NCI-H1417 treated with DMSO at 0.1 percent for 48 hours (cell line): Measurements from ENCODE around the gene ANKIB1.
"Not testable (repeated sequence)": the region's sequence is repeated elsewhere in the genome, so short reads cannot be mapped to it uniquely, and the experiment has no call there.

Source experiments
- DNase-seq: peaks from one replicate; lab custom pipeline; 2025; lab: John Stamatoyannopoulos, UW

ANKIB1 gene

DNA sequence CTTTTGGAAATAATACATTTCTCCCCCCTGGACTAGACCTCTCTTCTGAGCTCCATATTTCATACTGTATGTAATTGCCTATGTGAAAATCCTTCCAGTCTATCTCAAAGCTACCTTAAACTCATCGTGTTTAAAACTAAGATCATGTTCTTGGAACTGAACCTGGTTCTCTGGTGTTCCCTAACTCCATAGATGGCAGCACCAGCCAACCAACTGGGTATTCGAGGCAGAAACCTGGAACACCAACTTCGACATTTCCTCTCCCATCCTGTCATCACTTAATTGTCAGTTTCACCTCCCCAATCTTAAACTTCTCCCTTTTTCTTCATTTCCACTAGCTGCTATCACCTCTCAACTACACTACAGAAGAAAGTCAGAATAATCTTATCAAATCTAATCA is 87.0 kb downstream of the ANKIB1 start:
- DNase-seq: no peak

- DNase-seq: no peak
These were observed 88.1 kb downstream of the ANKIB1 start for GRCh38 chr7:92333866-92334265.

- DNase-seq: no peak
These were observed 89.8 kb downstream of the ANKIB1 start for GRCh38 chr7:92335574-92335973.

GRCh38 chr7:92336662-92337340 is 91.0 kb downstream of the ANKIB1 start:
- DNase-seq: no peak

- DNase-seq: no peak
These were observed 94.2 kb downstream of the ANKIB1 start for GRCh38 chr7:92340016-92340415.

DNA sequence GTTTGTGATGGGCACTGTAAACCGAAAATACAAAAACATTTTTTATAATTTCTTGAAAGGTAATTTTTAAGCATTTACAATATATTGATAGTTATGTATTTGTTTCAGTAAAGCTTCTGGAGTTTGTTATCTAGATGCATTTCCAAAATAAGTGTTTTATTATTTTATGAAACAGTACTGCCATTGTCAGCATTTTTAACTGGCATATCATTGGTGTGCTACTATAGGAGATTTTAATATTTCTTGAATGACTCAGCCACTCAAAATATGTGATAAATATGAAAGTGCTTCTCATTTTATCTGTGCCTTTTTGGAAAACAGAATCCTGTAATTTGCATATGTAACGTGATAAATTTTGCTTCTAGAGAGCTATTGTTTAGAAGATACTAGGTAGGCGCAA is 97.9 kb downstream of the ANKIB1 start:
- DNase-seq: no peak

GRCh38 chr7:92352009-92352408 is 106.2 kb downstream of the ANKIB1 start:
- DNase-seq: no peak

DNA sequence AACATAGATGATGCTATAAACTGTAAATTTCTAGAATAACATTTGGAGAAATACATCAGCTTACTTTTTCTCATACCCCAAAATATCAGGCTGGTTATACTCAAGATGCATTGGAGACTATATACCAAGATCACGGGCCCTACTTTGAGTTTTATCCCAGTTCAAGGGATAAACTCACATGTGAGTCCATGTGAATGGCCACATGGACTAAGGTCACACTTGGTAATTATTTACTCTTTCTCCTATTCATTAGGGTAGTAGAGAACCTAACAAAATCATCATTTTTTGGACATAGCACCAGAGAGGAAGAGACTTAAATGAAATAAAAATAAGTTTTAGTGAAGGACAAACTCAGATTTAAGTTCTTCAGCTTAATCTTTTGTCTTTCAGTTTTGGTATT is 108.4 kb downstream of the ANKIB1 start:
- no peak for DNase-seq

DNA sequence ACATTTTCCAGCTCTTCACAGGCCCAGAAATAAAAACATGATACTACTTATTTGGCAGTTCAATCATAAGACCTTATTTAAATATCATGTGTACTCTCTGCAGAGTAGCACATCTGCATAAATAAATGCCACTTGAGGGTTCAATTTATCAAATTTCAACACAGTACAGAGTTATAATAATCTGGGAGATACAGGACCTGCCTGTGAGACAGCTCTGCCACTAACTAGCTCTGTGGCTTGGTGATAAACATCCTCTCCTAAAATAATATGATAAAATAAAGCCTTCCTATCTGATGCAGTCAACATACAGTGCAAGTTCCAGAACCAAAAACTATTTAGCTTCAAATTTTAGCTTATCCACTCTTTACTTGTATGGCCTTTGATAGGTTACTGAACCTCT is 110.6 kb downstream of the ANKIB1 start:
- no peak for DNase-seq

DNA sequence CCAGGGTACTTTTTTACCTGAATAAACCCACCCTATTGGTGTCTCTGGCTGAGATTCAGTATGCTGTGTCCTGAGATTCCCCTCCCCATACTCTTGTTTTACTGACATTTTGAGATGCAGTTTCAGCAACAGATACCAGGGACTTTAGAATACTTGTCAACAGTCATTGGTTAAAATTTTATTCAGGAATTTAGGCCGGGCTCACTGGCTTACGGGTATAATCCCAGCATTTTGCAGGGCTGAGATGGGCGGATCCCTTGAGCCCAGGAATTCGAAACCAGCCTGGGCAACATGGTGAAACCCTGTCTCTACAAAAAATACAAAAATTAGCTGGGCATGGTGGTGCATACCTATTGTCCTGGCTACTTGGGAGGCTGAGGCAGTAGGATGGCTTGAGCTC is 111.5 kb downstream of the ANKIB1 start:
- no peak for DNase-seq

- DNase-seq: not testable (repeated sequence)
These were observed 113.4 kb downstream of the ANKIB1 start for GRCh38 chr7:92359179-92359578.

- no peak for DNase-seq
These were observed 114.0 kb downstream of the ANKIB1 start for GRCh38 chr7:92359801-92360200.

GRCh38 chr7:92360387-92360786 is 114.6 kb downstream of the ANKIB1 start:
- DNase-seq: no peak

GRCh38 chr7:92362131-92362530 is 116.4 kb downstream of the ANKIB1 start:
- no peak for DNase-seq

DNA sequence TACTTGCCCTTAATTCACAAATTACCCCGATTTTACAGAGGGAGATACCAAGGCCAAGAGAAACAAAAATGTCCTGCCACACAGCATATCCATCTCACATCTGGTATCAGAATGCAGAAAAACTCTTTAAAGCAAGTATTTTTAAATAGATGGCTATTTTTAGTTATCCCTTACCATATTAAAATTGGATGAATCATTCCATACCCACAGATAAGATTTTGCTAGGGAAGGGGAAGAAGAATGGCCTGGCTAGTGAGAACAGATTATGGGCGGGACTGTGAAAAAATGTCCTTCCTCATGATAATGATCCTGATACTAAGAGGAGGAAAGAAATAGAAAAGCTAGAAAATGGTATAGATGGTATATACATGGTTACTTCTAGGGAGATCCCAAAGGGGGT is 121.0 kb downstream of the ANKIB1 start:
- no peak for DNase-seq

GRCh38 chr7:92368741-92369140 is 123.0 kb downstream of the ANKIB1 start:
- no peak for DNase-seq

DNA sequence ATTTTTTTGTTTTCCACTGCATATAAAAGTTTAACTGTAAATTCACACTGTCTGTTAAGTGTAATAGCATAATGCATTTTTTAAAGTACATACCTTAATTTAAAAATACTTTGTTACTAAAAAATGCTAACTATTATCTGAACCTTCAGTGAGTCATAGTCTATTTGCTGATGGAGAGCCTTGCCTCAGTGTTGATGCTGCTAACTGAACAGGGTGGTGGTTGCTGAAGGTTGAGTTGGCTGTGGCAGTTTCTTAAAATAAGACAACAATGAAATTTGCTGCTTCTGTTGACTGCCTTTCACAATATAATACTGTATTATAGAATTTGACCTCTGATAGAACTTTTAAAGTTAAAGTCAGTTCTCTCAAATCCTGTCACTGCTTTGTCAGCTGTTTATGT is 129.2 kb downstream of the ANKIB1 start:
- DNase-seq: no peak

- DNase-seq: no peak
These were observed 145.3 kb downstream of the ANKIB1 start for GRCh38 chr7:92391071-92391470.

DNA sequence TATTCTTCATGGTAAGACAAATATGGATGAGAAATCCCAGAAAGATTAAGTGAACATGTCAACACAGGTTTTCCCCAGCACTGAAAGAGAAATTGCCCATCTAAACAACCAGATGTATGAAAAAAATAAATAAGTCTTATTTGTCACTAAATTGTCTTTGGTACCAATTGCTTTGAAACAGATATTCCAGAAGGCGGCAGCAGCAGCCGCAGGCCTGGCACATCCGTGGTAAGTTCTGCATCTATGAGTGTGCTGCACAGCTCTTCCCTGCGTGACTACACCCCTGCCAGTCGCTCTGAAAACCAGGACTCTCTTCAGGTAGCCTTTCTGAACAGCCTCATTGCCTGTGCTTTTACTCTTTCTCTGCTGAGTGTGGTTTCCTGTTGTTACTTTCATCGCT is 151.8 kb downstream of the ANKIB1 start:
- DNase-seq: no peak

GRCh38 chr7:92400013-92400412 is 154.2 kb downstream of the ANKIB1 start:
- no peak for DNase-seq

GRCh38 chr7:92402920-92403759 is 157.4 kb downstream of the ANKIB1 start:
- DNase-seq: no peak

DNA sequence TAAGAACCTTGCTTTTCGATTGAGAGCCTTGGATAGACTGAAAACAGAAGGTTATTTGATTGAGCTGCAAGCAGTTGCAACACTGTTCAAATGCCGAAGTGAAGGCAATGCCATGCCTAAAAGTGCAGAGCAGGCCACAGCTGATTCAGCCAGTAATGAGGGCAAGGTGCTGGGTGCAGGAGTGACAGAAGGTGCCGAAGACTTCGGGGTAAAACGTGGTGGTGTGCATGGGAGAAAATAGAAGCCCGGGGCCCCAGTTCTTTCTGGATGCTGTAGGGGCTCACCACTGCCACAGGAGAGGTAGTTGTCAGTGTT is 157.9 kb downstream of the ANKIB1 start:
- no peak for DNase-seq

DNA sequence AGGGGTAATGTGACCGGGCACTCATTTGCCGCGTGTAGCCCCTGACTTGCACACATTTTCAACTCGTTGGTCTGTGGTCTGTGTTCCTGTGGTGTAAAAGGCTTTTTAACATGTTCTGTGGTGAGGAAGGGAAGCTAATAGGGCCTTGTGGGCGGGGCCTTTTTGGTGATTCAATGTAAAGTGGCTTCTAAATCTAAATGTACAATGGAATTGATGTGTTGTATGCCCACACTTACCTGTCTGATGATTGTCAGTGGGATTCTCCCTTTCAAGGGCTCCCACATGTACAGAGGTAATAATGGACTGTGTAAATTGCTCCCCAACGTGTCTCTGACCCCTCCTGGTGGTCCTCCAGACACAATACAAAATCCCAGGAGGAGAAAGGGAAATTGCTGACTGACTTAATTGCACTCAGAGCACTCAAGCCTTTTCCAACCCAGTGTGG is 158.4 kb downstream of the ANKIB1 start:
- DNase-seq: no peak

- DNase-seq: no peak
These were observed 163.6 kb downstream of the ANKIB1 start for GRCh38 chr7:92409357-92409756.
